Stomach (tissue), 4 donors: Measurements from ENCODE around the gene COPS8.

Experiments used
- CTCF ChIP-seq, 7 experiments: fragments of 450-650 bp in 4 of 7; fragments of 200-600 bp in 3 of 7; sonication (generic) in 3 of 7; IDR thresholded peaks; one replicate each; pipeline ENCODE4 v1.5.1; 2016 to 2019; ENCODE audit warnings: antibody characterized with exemption in 7 of 7, control low read depth in 2 of 7, mild to moderate bottlenecking in 1 of 7
- POLR2A ChIP-seq, 4 donors: fragments of 450-650 bp; IDR thresholded peaks; one replicate each; pipeline ENCODE4 v1.6.1; 2016; ENCODE audit warnings: antibody characterized with exemption in 4 of 4, control low read depth in 2 of 4, mild to moderate bottlenecking in 1 of 4, moderate library complexity in 1 of 4

GRCh38 chr2:237115870-237116269 lies 30.2 kb downstream of the COPS8 start:
- TF ChIP-seq CTCF (IDR thresholded peaks at IDR 0.05) = no peak
- no peak for TF ChIP-seq POLR2A (IDR thresholded peaks at IDR 0.05)
